Ishikawa (cell line): ENCODE measurements around the gene SEMA5A.

Source experiments
- CEBPB ChIP-seq: IDR thresholded peaks from 2 replicates; pipeline ENCODE4 v1.6.1; 2012
- CREB1 ChIP-seq: IDR thresholded peaks from 2 replicates; pipeline ENCODE4 v1.6.1; 2012; ENCODE audit warnings: low read depth
- EGR1 ChIP-seq: IDR thresholded peaks from 2 replicates; pipeline ENCODE4 v1.6.1; 2012
- EP300 ChIP-seq: IDR thresholded peaks from 2 replicates; pipeline ENCODE4 v1.6.1; 2012; ENCODE audit warnings: borderline replicate concordance
- FOXM1 ChIP-seq: IDR thresholded peaks from 2 replicates; pipeline ENCODE4 v1.6.1; 2012; ENCODE audit warnings: low read depth, borderline replicate concordance
- MAX ChIP-seq: IDR thresholded peaks from 2 replicates; pipeline ENCODE4 v1.6.1; 2012
- NFIC ChIP-seq: IDR thresholded peaks from 2 replicates; pipeline ENCODE4 v1.6.1; 2012
- RAD21 ChIP-seq: IDR thresholded peaks from 2 replicates; pipeline ENCODE4 v1.6.1; 2012; ENCODE audit warnings: low read depth
- REST ChIP-seq: IDR thresholded peaks from 2 replicates; pipeline ENCODE4 v1.6.1; 2012; ENCODE audit warnings: low read depth, mild to moderate bottlenecking
- TAF1 ChIP-seq: IDR thresholded peaks from 2 replicates; pipeline ENCODE4 v1.6.1; 2012; ENCODE audit warnings: low read depth, mild to moderate bottlenecking
- TCF12 ChIP-seq: IDR thresholded peaks from 2 replicates; pipeline ENCODE4 v1.6.1; 2012; ENCODE audit warnings: low read depth
- TEAD4 ChIP-seq: IDR thresholded peaks from 2 replicates; pipeline ENCODE4 v1.6.1; 2012
- USF1 ChIP-seq: IDR thresholded peaks from 2 replicates; pipeline ENCODE4 v1.6.1; 2012
- YY1 ChIP-seq: IDR thresholded peaks from 2 replicates; pipeline ENCODE4 v1.6.1; 2012; ENCODE audit warnings: low read depth
- ZBTB7A ChIP-seq: IDR thresholded peaks from 2 replicates; pipeline ENCODE4 v1.6.1; 2012; ENCODE audit warnings: low read depth

The SEMA5A gene

GRCh38 chr5:9408964-9409363 lies 136.9 kb downstream of the SEMA5A start:
- TF ChIP-seq CREB1 = no peak

- no peak for TF ChIP-seq REST
- TF ChIP-seq EGR1 = no peak
- no peak for TF ChIP-seq TEAD4
- TF ChIP-seq YY1 = no peak
- no peak for TF ChIP-seq FOXM1
- no peak for TF ChIP-seq MAX
- no peak for TF ChIP-seq TCF12
- TF ChIP-seq RAD21 = no peak
- TF ChIP-seq ZBTB7A = no peak
- TF ChIP-seq USF1 = no peak
- TF ChIP-seq TAF1 = no peak
- no peak for TF ChIP-seq NFIC
- no peak for TF ChIP-seq CEBPB
- no peak for TF ChIP-seq EP300
- no peak for TF ChIP-seq CREB1
Measured at GRCh38 chr5:9405196-9405754, 140.6 kb downstream of the SEMA5A start.

GRCh38 chr5:9401786-9402472 lies 143.9 kb downstream of the SEMA5A start:
- TF ChIP-seq CEBPB (no peak), FOXM1 (no peak), EGR1 (no peak), REST (no peak)

GRCh38 chr5:9399094-9399493 lies 146.8 kb downstream of the SEMA5A start:
- TF ChIP-seq MAX (no peak), FOXM1 (no peak), TAF1 (no peak), EGR1 (no peak), ZBTB7A (no peak), EP300 (no peak), NFIC (no peak), TEAD4 (no peak), TCF12 (no peak), CREB1 (no peak), CEBPB (no peak), USF1 (no peak), YY1 (no peak), RAD21 (no peak), REST (no peak)

GRCh38 chr5:9398227-9398626 lies 147.6 kb downstream of the SEMA5A start:
- TF ChIP-seq RAD21 (no peak), REST (no peak), NFIC (no peak), USF1 (no peak)
